GM18907 (cell line): ENCODE data around the gene RRP8.

Source experiments
- ATAC-seq: cut with Tn5 transposase; IDR thresholded peaks from one replicate; pipeline ENCODE4 v1.9.1; 2021; ENCODE audit warnings: mild to moderate bottlenecking, moderate library complexity; ENCODE audit not compliant: unreplicated experiment

The RRP8 gene

DNA sequence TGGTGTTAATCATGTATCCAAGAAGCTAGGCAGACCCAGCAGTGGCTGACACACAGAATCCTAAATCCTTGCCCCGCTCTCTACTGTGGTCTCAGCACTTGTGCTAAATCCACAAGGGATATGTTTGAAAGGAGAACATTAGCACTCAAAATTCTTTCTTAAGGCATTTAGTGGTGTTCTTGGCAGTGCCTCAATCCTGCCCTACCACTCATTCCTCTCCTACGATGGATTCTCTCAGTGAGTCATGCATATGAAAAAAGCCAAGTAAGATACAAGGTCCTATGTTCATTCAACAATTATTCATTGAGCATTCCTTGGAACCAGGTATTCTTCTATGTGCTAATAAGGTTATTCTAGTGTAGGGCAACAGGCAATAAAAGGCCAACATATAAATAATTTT lies 31.2 kb downstream of the RRP8 start:
- ATAC-seq: no peak

DNA sequence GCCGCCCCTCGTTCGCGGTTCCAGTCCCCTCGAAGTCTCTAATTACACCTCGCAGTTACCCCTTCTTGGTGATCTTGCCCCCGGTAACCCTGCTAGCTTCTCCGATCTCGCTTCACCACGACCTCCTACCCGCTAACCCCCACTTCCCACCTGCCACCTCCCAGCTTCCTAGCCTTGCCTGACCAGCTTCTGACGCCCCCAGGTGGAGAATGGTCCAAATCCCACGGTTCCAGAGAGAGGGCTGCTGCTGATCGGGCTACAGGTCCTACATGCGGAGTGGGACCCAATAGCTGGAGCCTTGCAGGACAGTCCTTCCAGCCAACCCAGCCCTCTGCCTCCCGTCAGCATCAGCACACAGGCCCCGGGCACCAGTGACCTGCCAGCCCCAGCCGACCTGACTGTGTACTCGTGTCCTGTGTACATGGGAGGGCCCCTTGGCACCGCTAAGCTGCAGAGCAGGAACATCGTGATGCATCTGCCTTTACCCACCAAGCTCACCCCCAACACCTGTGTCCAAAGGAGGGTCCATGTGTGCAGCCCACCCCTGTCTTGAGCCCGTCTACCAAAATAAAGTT lies 31.9 kb downstream of the RRP8 start:
- ATAC-seq: no peak

DNA sequence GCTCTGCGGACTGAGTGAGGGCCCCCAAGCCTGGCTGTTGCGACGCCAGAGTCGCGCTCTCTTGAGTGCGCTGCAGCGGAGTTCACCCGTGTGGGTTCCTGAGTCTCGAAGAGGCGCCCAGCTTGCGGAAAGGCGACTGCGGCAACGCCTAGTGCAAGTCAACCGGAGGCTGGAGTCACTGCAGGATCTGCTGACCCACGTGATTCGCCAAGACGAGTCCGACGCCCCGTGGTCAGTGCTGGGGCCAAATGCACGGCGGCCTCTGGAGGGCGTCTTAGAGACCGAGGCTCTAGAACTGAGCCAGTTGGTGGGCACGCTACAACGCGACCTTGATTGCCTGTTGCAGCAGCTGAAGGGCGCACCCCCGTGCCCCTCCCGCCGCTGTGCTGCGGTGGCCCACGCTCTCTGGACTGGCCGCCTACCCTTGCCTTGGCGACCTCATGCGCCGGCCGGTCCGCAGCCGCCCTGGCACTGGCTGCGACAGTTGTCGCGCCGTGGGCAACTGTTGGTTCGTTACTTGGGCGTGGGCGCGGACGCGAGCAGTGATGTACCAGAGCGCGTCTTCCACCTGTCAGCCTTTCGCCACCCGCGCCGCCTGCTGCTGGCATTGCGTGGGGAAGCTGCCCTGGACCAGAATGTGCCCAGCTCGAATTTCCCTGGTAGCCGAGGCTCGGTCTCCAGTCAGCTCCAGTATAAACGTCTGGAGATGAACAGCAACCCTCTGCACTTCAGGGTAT lies 32.6 kb downstream of the RRP8 start:
- no peak for ATAC-seq

DNA sequence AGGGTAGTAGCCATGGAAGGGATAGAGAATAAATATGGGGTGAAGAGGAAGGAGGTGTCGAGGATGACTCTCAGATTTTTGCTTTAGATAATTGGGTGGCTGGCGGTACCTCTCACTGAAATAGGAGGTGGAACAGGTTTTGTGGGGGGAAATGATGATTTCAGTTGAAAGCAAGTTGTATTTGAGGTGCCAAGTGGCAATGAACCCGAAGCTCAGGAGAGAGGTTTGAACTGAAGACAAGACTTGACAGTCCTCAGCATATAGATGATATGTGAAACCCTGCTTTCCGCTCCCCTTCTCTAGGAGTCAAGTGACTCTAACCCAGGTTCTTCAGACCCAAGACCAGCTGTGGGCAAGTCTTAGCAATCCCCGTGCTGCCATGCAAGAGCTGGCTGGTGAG lies 33.7 kb downstream of the RRP8 start:
- no peak for ATAC-seq

DNA sequence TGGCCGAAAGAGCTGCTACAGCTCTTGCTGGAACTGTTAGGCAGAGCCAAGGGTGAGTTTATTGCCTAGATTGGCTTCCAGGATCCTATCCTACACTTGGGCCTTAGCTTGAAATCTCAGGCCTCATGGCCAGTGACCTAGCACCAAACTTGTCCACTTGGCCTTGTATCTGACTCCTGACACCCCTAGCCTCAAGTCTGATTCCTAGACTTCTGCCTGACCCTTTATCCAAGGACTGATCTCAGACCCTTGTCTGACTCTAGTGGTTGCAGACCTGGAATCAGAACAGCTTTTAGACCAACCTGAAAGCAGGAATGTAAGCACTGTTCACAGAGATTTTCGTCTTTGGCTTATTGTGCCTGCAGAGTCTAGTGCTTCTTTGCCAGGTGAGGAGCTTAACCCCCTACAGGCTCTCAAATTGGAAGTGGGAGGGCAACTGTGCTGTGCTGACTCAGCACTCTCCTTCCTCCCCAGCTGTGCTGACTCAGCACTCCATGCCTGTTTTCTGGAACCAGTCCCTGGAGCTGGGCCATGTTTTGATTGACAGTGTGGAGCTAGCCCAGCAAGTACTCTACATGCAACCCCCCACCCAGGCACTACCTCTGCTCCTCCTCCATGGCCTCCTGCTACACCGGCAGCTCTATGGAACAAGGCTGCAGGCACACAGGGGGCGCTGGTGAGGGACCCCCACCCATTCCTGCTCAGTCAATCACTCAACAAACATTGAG lies 35.1 kb downstream of the RRP8 start:
- no peak for ATAC-seq

DNA sequence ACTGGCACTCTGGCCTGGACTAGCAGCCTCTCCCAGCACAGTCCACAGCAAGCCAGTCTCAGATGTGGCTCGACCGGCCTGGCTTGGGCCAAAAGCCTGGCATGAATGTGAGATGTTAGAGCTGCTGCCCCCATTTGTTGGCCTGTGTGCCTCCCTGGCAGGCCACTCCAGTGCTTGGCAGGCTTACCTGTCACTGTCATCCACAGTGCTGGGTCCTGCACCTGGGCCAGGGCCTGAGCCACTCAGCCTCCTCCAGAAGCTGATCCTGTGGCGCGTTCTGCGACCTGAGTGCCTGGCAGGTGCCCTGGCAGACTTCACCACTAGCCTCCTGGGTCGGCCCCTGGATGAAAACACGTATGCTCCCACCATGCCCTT lies 36.1 kb downstream of the RRP8 start:
- ATAC-seq: no peak

DNA sequence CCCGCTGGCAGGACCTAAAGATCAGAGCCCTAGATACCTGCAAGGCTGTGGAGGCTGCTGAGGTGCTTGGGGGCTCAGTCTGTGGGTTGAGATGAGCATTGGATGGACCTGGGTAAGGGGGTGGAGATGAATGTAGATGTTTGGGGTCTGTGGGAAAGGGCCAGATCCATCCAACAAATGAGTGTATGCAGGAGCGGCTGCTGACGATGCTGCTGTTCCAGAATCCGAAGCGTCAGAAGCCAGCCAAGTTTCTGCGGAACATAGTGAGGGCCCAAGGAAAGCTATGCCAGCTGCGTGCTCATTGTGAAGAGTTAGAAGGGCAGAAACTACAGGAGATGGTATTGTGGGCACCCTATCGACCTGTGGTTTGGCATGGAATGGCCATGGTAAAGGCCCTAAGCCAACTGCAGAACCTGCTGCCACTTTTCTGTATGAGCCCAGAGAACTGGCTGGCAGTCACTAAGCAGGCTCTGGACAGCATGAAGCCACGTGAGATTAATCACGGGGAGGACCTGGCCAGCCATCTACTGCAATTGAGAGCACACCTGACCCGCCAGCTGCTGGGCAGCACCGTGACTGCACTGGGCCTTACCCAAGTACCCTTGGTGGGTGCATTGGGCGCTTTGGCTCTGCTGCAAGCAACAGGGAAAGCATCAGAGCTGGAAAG lies 36.6 kb downstream of the RRP8 start:
- no peak for ATAC-seq

DNA sequence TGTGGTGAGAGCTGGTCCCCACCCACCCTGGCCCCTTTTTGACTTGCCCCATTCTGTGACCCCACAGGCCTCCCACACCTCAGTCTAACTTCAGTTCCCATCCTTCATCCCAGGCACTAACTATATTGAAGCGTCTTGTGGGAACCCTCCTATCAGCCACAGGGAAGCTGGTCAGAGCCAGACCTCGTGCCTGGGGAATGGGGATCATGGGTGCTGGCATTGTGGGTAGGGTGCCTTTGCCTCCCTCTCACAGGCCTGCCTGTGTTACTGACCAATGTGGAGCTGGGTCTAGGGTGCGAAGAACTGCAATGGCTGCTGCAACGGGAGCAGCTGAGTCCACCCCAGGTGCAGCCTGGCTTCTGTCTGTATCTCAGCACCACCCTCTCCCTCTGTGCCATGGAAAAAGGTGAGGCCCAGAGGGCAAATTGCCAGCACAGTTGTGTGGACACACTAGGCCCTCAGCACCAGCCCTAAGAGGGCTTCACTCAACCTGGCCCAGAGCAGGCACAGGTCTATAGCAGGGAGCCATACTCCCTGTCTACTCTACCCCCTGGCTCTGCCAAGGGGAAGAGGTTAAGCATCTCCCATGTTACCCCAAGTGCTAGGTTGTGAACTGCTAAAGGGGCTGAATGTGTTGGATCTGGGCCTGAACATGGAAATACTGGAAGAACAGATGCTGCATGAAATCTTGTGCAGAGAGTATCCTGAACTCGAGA lies 37.3 kb downstream of the RRP8 start:
- no peak for ATAC-seq

DNA sequence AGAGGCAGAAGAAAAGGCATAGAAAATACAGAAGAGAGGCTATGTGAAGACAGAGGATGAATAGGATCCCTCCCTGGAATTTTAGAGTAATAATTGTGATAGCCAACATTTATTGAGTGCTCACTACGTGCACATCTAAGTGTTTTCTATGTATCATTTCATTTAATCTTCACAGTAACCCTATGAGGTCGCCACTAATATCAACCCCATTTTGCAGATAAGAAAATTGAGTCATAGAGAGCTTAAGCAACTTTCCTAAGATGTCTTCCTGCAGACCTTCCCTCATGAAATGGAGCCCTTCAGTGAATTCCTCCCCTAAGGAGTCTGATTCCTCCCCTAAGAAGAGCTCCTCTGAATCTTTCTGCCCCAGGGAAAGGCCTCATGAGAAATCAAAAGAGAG lies 38.1 kb downstream of the RRP8 start:
- ATAC-seq: no peak

DNA sequence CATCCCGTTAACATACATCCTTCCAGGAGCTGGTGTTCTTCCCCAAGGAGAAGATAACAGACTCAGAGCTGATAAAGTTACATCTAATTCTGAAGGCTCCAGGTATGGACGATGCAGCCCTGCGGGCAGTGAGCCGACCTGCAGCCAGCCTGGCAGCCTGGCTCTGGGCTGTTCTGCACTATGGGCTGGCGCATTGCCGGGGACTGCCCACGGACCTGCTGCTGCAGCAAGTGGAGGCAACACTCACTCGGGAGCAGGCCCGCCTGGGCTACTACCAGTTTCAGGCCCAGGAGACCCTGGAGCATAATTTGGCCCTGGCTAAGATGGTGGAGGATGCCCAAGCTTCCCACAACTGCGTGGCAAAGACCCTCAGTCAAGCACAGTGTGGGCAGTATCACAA lies 39.7 kb downstream of the RRP8 start:
- ATAC-seq: no peak

DNA sequence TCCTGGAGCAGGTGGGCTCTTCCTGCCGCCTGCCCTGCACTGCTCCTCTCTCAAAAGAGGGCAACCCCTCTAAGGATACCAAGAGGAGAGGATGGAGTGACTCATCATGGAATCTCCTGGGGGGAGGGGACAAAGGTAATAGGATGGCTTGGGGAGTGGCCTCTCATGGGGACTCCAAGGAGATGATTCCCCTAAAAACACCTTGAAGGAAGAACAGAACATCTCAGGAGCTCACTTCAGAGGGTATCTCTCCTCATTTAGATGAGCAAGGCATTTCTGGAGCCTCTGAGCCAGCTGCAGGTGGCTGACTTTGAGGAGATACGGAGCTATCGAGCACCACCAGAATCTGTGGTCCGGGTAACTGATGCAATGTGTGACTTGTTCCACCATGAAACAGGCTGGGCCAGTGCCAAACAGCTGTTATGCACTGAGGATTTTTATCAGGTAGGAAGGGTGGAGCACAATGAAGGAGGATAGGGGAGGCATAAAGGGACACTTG lies 40.2 kb downstream of the RRP8 start:
- ATAC-seq: no peak

DNA sequence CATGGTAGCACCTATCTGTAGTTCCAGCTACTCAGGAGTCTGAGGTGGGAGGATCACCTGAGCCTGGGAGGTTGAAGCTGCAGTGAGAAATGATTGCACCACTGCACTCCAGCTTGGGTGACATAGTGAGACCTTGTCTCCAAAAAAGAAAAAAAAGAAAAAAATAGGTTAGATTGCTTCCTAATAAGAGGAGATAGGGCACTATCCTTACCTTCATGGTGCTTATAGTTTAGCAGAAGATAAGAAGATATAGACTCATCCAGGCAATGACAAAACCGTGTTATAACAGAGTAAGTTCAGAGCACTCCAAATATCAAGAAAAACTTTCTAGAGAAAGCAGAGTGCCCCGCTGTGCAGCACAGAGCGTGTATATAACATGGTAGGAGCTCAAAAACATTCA lies 42.1 kb downstream of the RRP8 start:
- ATAC-seq: no peak

DNA sequence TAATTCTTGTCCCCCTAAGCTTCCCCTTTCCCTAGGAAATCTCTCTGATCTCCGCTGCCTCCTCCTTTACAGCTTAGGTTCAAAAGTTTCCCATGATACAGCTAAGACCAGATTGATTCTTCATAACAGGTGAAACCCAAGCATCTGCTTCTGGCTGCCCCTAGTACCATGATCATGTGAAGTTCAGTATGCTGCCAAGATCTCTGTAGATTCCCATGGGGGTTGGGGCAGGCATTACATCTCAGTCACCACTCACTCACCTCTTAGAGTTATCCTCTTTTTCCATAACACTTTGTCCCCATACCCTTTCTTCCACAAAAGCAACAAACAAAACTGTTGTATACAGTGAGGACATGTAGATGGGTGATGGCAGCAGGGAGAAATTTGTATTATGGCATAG lies 44.0 kb downstream of the RRP8 start:
- no peak for ATAC-seq

DNA sequence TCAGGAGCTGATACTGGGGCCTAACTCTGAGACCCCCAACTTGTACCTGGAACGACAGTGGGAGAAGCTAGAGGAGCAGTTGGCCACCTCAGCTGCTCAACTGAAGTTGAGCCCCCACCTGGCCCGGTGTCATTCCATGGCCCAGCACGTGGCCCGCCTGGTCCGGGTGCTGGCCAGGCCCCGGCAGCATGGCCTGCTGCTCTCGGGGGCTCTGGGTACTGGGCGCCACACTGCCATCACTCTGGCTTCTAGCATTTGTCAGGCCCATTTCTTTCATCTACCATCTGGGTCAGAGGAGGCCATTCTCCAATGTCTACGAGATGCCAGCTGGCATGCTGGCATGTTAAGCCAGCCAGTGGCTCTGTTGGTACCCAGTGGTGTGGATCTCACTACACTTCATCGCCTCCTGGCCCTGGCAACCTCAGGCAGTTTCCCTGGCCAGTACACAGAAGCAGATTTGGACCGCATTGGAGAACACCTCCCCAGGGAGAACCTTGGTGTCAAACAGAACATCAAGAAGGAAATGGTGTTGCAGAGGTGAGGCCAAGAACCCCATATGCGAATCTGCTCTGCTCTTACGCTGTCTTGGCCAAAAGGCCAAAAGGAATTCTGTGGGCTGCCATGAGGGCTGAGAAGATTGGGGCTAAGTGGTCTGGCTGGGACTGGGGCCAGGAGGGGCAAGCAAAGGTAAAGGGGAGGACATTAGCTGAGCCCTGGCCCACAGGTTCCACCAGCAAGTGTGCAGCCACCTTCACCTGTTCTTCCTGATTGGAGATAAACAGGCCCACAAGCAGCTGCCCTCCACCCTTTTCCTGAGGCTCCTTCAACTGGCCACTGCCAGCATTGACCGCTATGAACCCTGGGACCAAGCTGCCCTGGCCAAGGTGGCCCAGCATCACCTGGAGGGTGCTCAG lies 45.4 kb downstream of the RRP8 start:
- ATAC-seq: no peak

DNA sequence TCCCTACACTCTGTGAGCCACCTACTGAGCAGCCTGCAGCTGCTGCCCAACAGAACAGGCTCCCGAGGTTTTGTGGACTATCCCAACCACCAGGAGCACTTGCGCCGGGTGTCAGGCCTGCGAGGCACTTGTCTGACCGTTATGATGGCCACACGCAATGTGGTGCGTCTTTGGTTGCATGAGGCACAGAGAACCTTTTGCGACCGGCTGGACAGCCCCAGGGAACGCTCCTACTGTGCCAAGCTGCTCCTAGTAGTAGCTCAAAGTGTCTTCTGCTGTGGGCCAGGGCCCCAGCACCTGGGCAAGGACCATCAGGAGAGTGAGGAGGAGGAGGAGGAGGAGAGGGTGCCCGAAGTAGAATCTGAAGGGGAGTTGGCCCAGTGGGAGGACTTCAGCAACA lies 46.4 kb downstream of the RRP8 start:
- ATAC-seq: no peak

DNA sequence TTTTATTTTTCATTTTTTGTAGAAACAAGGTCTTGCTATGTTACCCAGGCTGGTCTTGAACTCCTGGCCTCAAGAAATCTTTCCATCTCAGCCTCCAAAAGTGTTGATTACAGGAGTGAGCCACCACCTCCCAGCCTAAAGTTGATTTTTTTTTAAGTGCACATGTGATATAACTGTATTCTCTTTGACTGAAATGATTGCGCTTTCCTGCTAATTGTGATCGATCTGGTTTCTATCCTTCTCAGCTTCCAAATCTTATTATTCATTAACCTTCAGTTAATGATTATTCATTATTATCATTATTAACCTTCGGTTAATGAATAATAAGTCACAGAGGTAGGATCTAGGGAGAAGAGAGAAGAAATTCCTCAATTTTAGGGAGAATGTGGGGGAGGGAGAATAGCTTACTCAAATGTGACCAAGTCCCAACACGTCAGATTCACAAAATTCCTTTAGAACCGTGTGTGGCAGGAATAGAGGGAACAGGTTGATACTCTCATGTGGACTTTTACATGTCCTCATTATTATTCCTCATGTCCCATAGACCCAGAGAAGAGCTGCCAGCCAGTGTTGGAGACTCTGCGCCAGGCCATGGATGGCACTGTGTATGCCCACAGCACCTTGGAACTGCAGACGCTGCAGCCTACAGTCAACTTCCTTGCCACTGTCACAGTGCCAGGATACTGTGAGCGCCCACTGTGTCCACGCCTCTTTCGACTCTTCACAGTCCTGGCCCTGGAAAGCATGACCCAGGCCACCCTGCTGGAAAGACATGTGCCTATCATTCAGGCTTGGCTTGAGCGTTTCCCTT lies 47.1 kb downstream of the RRP8 start:
- ATAC-seq: no peak

DNA sequence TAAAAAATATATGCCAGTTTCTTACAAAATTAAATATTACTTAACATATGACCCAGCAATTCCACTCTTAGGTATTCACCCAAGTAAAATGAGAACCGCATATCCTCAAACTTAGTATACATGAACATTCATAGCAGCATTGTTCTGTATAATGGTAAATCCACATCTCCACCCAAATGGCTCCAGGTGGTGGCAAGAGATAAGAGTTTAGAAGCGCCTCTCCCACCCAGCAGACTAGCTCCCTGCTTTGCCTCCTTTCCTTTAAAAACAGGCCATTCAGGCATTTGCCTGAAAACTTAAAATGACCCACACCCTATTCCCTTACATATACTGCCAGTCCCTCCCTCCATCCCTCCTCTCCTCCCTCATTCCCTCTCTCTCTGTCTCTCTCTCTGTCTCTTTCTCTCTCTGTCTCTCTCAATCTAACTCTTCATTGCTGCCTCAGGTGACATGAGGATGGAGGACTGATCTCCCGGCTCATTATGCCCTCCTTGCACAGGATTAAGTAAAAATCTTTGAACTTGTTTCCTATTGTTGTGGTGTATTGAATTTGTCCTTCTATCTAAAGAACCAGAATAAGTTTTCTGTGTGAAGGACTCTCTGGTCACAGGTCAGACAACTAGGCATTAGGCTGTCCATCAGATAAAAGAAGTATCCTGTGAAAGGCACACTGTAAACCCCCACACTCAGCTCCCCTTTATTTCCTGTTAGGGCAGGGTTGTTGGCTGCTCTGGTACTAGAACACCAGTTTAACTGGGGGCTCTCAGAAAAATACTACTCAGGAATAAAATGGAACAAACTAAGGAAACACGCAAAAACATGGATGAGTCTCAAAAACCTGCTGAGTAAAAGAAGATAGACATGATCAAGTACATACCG lies 48.3 kb downstream of the RRP8 start:
- no peak for ATAC-seq

DNA sequence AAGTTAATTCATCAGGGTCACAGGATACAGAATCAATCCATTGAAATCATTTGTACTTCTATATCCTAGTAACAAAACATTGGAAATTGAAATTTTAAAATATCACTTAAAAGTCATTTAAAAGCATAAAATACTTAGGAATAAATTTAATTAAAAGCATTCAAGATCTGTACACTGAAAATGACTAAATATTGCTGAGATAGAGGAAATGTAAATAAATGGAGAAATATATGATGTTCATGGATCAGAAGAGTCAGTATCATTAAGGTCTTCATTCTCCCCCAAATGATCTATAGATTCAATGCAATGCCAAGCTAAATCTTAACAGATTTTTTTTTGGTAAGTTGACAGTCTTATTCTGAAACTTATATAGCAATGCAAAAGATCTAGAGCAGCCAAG lies 49.8 kb downstream of the RRP8 start:
- ATAC-seq: no peak
